ENCODE data around the gene DEFB115. TPM values are rescaled to one million over a fixed set of nuclear protein-coding genes. Genes with fewer than 3 reads are reported as not detected.

The DEFB115 gene, protein sequence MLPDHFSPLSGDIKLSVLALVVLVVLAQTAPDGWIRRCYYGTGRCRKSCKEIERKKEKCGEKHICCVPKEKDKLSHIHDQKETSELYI
- not detected in 2 replicates for total RNA-seq (2021)
- long read RNA-seq, result 0 reads

DNA sequence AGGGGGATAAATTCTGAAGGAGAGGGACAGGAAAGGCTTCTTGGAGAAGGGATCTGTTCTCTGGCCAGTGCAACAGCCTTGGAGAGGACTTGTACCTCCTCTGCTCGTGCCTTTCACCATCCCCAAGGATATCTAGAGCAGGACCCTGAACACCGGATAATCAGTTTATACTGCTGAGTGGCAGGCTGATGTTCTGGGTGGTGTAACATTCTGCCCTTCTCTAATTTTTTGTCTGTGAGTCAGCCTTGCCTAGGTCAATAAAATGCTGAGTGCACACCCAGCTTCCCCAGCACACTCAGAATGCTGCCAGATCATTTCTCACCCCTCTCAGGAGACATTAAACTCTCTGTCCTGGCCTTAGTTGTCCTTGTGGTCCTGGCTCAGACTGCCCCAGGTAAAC, at the start of gene DEFB115:
Gene DEFB115, plus strand, starts transcription at position 301 of the 400 bp plus-strand sequence. Its CDS starts 0 bp downstream, at position 301.
- H3K4ac ChIP-seq (ENCODE audit: low read depth, low read length), result no peak within 1 kb of the TSS
- no peak within 1 kb of the TSS for H3K4me2 ChIP-seq (ENCODE audit: insufficient read depth, insufficient read length, low read length)
- H3K23me2 ChIP-seq (ENCODE audit: insufficient read length, low read depth, low read length, poor library complexity, severe bottlenecking), result no peaks in the 10 kb centered on the region
- Mint-ChIP-seq H3K9me3 (peaks cover 91 to 93% of the 10 kb centered on the region in 2 experiments), H3K27me3 (ENCODE audit: low read depth) (no peaks in the 10 kb centered on the region; the same call in 1 of the 2 replicates), H3K4me3 (no peak within 1 kb of the TSS), H3K36me3 (ENCODE audit: insufficient read depth in 1 of 3, low read depth in 3 of 3) (peaks cover 0 to 38% (median 10%) of the 10 kb centered on the region in 3 experiments; a peak in 4 of 7 replicates), H3K27ac (no peak within 1 kb of the TSS), H3K4me1 (no peaks in the 10 kb centered on the region)
- no peak within 1 kb of the TSS for H3T11ph ChIP-seq (ENCODE audit: low read length)
- H2AK5ac ChIP-seq (ENCODE audit: insufficient read length, low read length), result no peak within 1 kb of the TSS
- H3K79me2 ChIP-seq (ENCODE audit: insufficient read depth, low read length), result no peaks in the 10 kb centered on the region
- no peak within 1 kb of the TSS for H4K8ac ChIP-seq (replicated peaks; ENCODE audit: insufficient read length, low read depth, low read length)
- H3K27ac ChIP-seq (ENCODE audit: insufficient read length, low read depth, low read length), result no peak within 1 kb of the TSS
- no peaks in the 10 kb centered on the region for H3K4me1 ChIP-seq (ENCODE audit: insufficient read depth, low read length)
- H3K9me3 ChIP-seq (ENCODE audit: control insufficient read depth, low read depth, low read length), result peaks cover 94% of the 10 kb centered on the region
- no peaks in the 10 kb centered on the region for H3K79me1 ChIP-seq (ENCODE audit: insufficient read depth, low read depth, low read length, poor library complexity, severe bottlenecking)
- H2BK15ac ChIP-seq (ENCODE audit: low read depth, low read length), result no peak within 1 kb of the TSS
- no peak within 1 kb of the TSS for H2BK20ac ChIP-seq (ENCODE audit: low read depth, low read length, poor library complexity, severe bottlenecking)
- no peak within 1 kb of the TSS for H2BK12ac ChIP-seq (ENCODE audit: insufficient read length, low read depth, low read length)
- no peaks in the 10 kb centered on the region for H4K20me1 ChIP-seq (ENCODE audit: control insufficient read depth, insufficient read depth, insufficient read length)
- H3K23ac ChIP-seq (ENCODE audit: insufficient read length, low read depth, low read length), result no peak within 1 kb of the TSS
- H3K27me3 ChIP-seq (ENCODE audit: insufficient read depth, low read length), result no peaks in the 10 kb centered on the region
- H2BK5ac ChIP-seq (ENCODE audit: insufficient read length, low read length), result no peak within 1 kb of the TSS
- no peak within 1 kb of the TSS for H3K14ac ChIP-seq (ENCODE audit: insufficient read depth, low read length)
- no peak within 1 kb of the TSS for H4K5ac ChIP-seq (ENCODE audit: insufficient read length, low read depth, low read length)
- H3K18ac ChIP-seq (ENCODE audit: insufficient read length, low read depth, low read length), result no peak within 1 kb of the TSS
- no peak within 1 kb of the TSS for H3K9ac ChIP-seq (ENCODE audit: extremely low read depth, insufficient read length, low read length)
- TF ChIP-seq, protein P1, sequence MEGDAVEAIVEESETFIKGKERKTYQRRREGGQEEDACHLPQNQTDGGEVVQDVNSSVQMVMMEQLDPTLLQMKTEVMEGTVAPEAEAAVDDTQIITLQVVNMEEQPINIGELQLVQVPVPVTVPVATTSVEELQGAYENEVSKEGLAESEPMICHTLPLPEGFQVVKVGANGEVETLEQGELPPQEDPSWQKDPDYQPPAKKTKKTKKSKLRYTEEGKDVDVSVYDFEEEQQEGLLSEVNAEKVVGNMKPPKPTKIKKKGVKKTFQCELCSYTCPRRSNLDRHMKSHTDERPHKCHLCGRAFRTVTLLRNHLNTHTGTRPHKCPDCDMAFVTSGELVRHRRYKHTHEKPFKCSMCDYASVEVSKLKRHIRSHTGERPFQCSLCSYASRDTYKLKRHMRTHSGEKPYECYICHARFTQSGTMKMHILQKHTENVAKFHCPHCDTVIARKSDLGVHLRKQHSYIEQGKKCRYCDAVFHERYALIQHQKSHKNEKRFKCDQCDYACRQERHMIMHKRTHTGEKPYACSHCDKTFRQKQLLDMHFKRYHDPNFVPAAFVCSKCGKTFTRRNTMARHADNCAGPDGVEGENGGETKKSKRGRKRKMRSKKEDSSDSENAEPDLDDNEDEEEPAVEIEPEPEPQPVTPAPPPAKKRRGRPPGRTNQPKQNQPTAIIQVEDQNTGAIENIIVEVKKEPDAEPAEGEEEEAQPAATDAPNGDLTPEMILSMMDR (conservative IDR thresholded peaks at IDR 0.05), result no peak
- no peak within 1 kb of the TSS for H4K91ac ChIP-seq (ENCODE audit: insufficient read length, low read depth, low read length)
- no peak for DNase-seq
- H3K56ac ChIP-seq (ENCODE audit: insufficient read length, low read depth, low read length), result no peak within 1 kb of the TSS
- no CpG with 5 or more reads among the region's 2 CpGs for WGBS (ENCODE audit: extremely low coverage, insufficient read length, low lambda C conversion rate)
- no peak within 1 kb of the TSS for H2AFZ ChIP-seq (ENCODE audit: low read length)
- H2BK120ac ChIP-seq (ENCODE audit: low read depth, low read length, poor library complexity, severe bottlenecking), result no peak within 1 kb of the TSS
